H1 (cell line): ENCODE measurements around the gene CMKLR1. TPM values are rescaled to one million over a fixed set of nuclear protein-coding genes. Genes with fewer than 3 reads are reported as not detected.
A peak's percentile ranks its signal among the peaks of the same experiment; 100 is the strongest.

Experiments
- CTCF ChIA-PET: fragments of 300-600 bp; sonication (Branson Sonifier 250); formaldehyde crosslinking; loops from one replicate; lab custom pipeline; 2021; ENCODE audit not compliant: partially characterized antibody; lab: Charles Lee
- POLR2A ChIA-PET: fragments of 300-600 bp; sonication (Branson Sonifier 250); formaldehyde crosslinking; loops from one replicate; lab custom pipeline; 2021; ENCODE audit warnings: inconsistent platforms; ENCODE audit not compliant: partially characterized antibody; lab: Charles Lee
- DNase-seq, 2 experiments: peaks; one replicate each; pipeline versions ENCODE4 v3.0.0 to v3.0.0-alpha.2; 2010 to 2022; ENCODE audit warnings: low spot score in 2 of 2, low read depth in 1 of 2, mixed read lengths in 1 of 2
- FAIRE-seq: peaks from 2 replicates; lab custom pipeline; 2011; peaks lifted over from hg19 to GRCh38; lab: Jason Lieb, UNC
- H2AFZ ChIP-seq: 2 replicates; pipeline ENCODE4 v1.8.1; 2012; ENCODE audit warnings: low read length, inconsistent platforms
- H2AK5ac ChIP-seq: 2 replicates; pipeline ENCODE4 v1.6.1; 2013; ENCODE audit warnings: low read depth, low read length
- H2BK120ac ChIP-seq: replicated peaks from 2 replicates; pipeline ENCODE3; 2013; ENCODE audit warnings: low read depth, low read length, inconsistent platforms
- H2BK12ac ChIP-seq: 2 replicates; pipeline ENCODE4 v1.6.1; 2013; ENCODE audit warnings: low read depth, low read length
- H2BK15ac ChIP-seq: 2 replicates; pipeline ENCODE4 v1.6.1; 2013; ENCODE audit warnings: low read length
- H2BK20ac ChIP-seq: 2 replicates; pipeline ENCODE4 v1.6.1; 2013; ENCODE audit warnings: low read length
- H2BK5ac ChIP-seq: 2 replicates; pipeline ENCODE4 v1.6.1; 2013; ENCODE audit warnings: low read depth, low read length
- H3K14ac ChIP-seq: 2 replicates; pipeline ENCODE4 v1.6.1; 2013; ENCODE audit warnings: inconsistent platforms; ENCODE audit not compliant: insufficient read length
- H3K18ac ChIP-seq: 2 replicates; pipeline ENCODE4 v1.6.1; 2013; ENCODE audit warnings: low read length; ENCODE audit errors: extremely low read depth
- H3K23ac ChIP-seq: 2 replicates; pipeline ENCODE4 v1.6.1; 2013; ENCODE audit warnings: inconsistent platforms; ENCODE audit not compliant: insufficient read length
- H3K23me2 ChIP-seq: 2 replicates; pipeline ENCODE4 v1.6.1; 2013; ENCODE audit warnings: low read depth, low read length
- H3K27ac ChIP-seq: 2 replicates; pipeline ENCODE4 v1.6.1; 2011; ENCODE audit warnings: low read depth, low read length, inconsistent platforms
- H3K27me3 ChIP-seq, 4 experiments: replicated peaks in 1 of 4; 1 replicate in 1 of 4; 2 replicates in 3 of 4; pipeline versions ENCODE4 v1.6.1 to v1.8.1; 2011 to 2013; ENCODE audit warnings: low read length in 3 of 4, mild to moderate bottlenecking in 3 of 4, inconsistent platforms in 2 of 4, mixed read lengths in 2 of 4, moderate library complexity in 1 of 4; ENCODE audit not compliant: control insufficient read depth in 3 of 4, insufficient read depth in 3 of 4; ENCODE audit errors: extremely low read depth in 1 of 4
- H3K36me3 ChIP-seq, 4 experiments: 2 replicates each; pipeline versions ENCODE4 v1.6.1 to v1.8.1; 2011 to 2013; ENCODE audit warnings: mild to moderate bottlenecking in 4 of 4, low read length in 3 of 4, moderate library complexity in 2 of 4, control low read depth in 1 of 4, inconsistent platforms in 1 of 4; ENCODE audit not compliant: insufficient read depth in 4 of 4, control insufficient read depth in 2 of 4
- H3K4ac ChIP-seq: replicated peaks from 2 replicates; pipeline ENCODE3; 2013; ENCODE audit warnings: low read length, low read depth, mixed read lengths, inconsistent platforms; ENCODE audit not compliant: insufficient read length
- H3K4me1 ChIP-seq, 4 experiments: replicated peaks in 1 of 4; 1 replicate in 1 of 4; 2 replicates in 3 of 4; pipeline versions ENCODE4 v1.6.1 to v1.8.1; 2011 to 2013; ENCODE audit warnings: low read length in 3 of 4, inconsistent platforms in 2 of 4, mixed read lengths in 1 of 4; ENCODE audit not compliant: insufficient read depth in 4 of 4, control insufficient read depth in 3 of 4
- H3K4me2 ChIP-seq, 2 experiments: 2 replicates each; pipeline versions ENCODE4 v1.6.1 to v1.8.1; 2011 to 2013; ENCODE audit warnings: low read depth in 2 of 2, low read length in 2 of 2, control low read depth in 1 of 2, inconsistent platforms in 1 of 2, mild to moderate bottlenecking in 1 of 2; ENCODE audit not compliant: insufficient read depth in 1 of 2
- H3K4me3 ChIP-seq, 4 experiments: fragments of 200-600, 300-600 bp in 1 of 4; sonication (generic), shearing (Covaris generic), sonication (Bioruptor Twin) in 1 of 4; 2 replicates each; pipeline versions ENCODE4 v1.5.1 to v1.8.1; 2011 to 2016; ENCODE audit warnings: low read length in 4 of 4, low read depth in 3 of 4, control low read depth in 2 of 4, inconsistent platforms in 2 of 4, mild to moderate bottlenecking in 2 of 4, mixed read lengths in 1 of 4, moderate library complexity in 1 of 4; ENCODE audit not compliant: insufficient read depth in 2 of 4; ENCODE audit errors: extremely low read depth in 1 of 4
- H3K56ac ChIP-seq: replicated peaks from 2 replicates; pipeline ENCODE3; 2013; ENCODE audit warnings: low read depth, mild to moderate bottlenecking, mixed read lengths, low read length, inconsistent platforms; ENCODE audit not compliant: insufficient read length
- H3K79me1 ChIP-seq: 2 replicates; pipeline ENCODE4 v1.6.1; 2013; ENCODE audit warnings: low read depth, low read length, control low read depth
- H3K79me2 ChIP-seq, 2 experiments: 2 replicates each; pipeline versions ENCODE4 v1.6.1 to v1.8.1; 2012 to 2013; ENCODE audit warnings: low read length in 2 of 2, mild to moderate bottlenecking in 2 of 2, inconsistent platforms in 1 of 2; ENCODE audit not compliant: insufficient read depth in 2 of 2, control insufficient read depth in 1 of 2
- H3K9ac ChIP-seq, 4 experiments: replicated peaks in 1 of 4; 1 replicate in 1 of 4; 2 replicates in 3 of 4; pipeline versions ENCODE4 v1.6.1 to v1.8.1; 2011 to 2013; ENCODE audit warnings: low read depth in 3 of 4, low read length in 3 of 4, control low read depth in 2 of 4, mild to moderate bottlenecking in 2 of 4, moderate library complexity in 2 of 4, inconsistent platforms in 1 of 4; ENCODE audit errors: extremely low read depth in 1 of 4
- H3K9me3 ChIP-seq, 2 experiments: 2 replicates each; pipeline versions ENCODE4 v1.6.1 to v1.8.1; 2012 to 2013; ENCODE audit warnings: mild to moderate bottlenecking in 2 of 2, moderate library complexity in 2 of 2, control low read depth in 1 of 2, inconsistent platforms in 1 of 2, low read depth in 1 of 2, low read length in 1 of 2, mixed read lengths in 1 of 2; ENCODE audit not compliant: insufficient read depth in 2 of 2
- H4K20me1 ChIP-seq, 2 experiments: replicated peaks in 1 of 2; 2 replicates each; pipeline versions ENCODE3 to v1.8.1; 2011 to 2013; ENCODE audit warnings: inconsistent platforms in 2 of 2, low read length in 2 of 2, mild to moderate bottlenecking in 1 of 2; ENCODE audit not compliant: insufficient read depth in 2 of 2, control insufficient read depth in 1 of 2
- H4K5ac ChIP-seq: 2 replicates; pipeline ENCODE4 v1.6.1; 2013; ENCODE audit warnings: low read length, low read depth, mixed read lengths, inconsistent platforms; ENCODE audit not compliant: insufficient read length
- H4K8ac ChIP-seq: 2 replicates; pipeline ENCODE4 v1.8.0; 2013; ENCODE audit warnings: mild to moderate bottlenecking, moderate library complexity, low read length, inconsistent platforms; ENCODE audit not compliant: insufficient read depth; ENCODE audit errors: extremely low read depth
- H4K91ac ChIP-seq: replicated peaks from 2 replicates; pipeline ENCODE3; 2013; ENCODE audit warnings: low read length, mixed read lengths, inconsistent platforms; ENCODE audit not compliant: insufficient read length
- CHD1 ChIP-seq: IDR thresholded peaks from 2 replicates; pipeline ENCODE4 v1.6.1; 2012; ENCODE audit warnings: low read depth, low read length, improper control_type of control experiment
- HDAC2 ChIP-seq, 2 experiments: fragments of 300-600 bp in 1 of 2; sonication (generic) in 1 of 2; IDR thresholded peaks; 2 replicates each; pipeline ENCODE4 v1.6.1; 2011 to 2012; ENCODE audit warnings: low read depth in 2 of 2, low read length in 2 of 2, mild to moderate bottlenecking in 2 of 2, moderate library complexity in 2 of 2, borderline replicate concordance in 1 of 2, inconsistent platforms in 1 of 2
- WGBS, 2 experiments: shearing (Covaris generic) in 1 of 2; methylation state at CpG; one replicate each; pipeline versions ENCODE4 v1.1.6 to v1.1.7; 2013 to 2015; ENCODE audit warnings: low lambda C conversion rate in 2 of 2, mixed read lengths in 2 of 2, inconsistent platforms in 1 of 2, low coverage in 1 of 2, missing lambda C conversion rate in 1 of 2; ENCODE audit not compliant: insufficient replicate concordance in 2 of 2, insufficient coverage in 1 of 2, insufficient read length in 1 of 2; ENCODE audit errors: extremely low coverage in 1 of 2, missing lambda C conversion rate in 1 of 2; 5-methylcytosine and 5-hydroxymethylcytosine counted together
- polyA plus RNA-seq, 7 experiments: library from polyadenylated mRNA; depleted of rRNA in 3 of 7; stranded (reverse) in 5 of 7; unstranded in 2 of 7; fragments of >200 nt in 5 of 7; fragments of 200-250 nt in 2 of 7; gene quantifications; 1 replicate in 5 of 7; 2 replicates in 1 of 7; 4 replicates in 1 of 7; pipeline versions ENCODE4 v1.2.1 to v1.2.3, GENCODE V29; 2011 to 2013; ENCODE audit warnings: missing spikeins in 2 of 7, mixed read lengths in 2 of 7
- total RNA-seq: library from RNA; stranded (reverse); fragmentation: NEBNext Ultra II Directional; extraction: Animal tissue kit (Norgen Biotek cat#: 25700); gene quantifications from 2 replicates; pipeline ENCODE4 v1.2.1, GENCODE V29; 2021

Gene CMKLR1
- total and polyA plus RNA-seq, 2 of the 8 experiments (the other 6 are each of a cell fraction or from before 2014, with no cell fraction given): 2.1 to 2.8 TPM

- H2BK5ac ChIP-seq: no peak overlapping the region
- no peak overlapping the region for H4K5ac ChIP-seq
- no peak overlapping the region for H2BK120ac ChIP-seq
- 80% methylated on average over 3 of the region's 3 CpGs; no CpG with 5 or more reads in 1 of the 2 experiments for WGBS, 2 experiments
- H2AK5ac ChIP-seq: no peak overlapping the region
- no peak overlapping the region for H3K56ac ChIP-seq
- peaks cover 0 to 11% (median 5%) of the 10 kb centered on the region in 4 experiments; a peak in 4 of 7 replicates for H3K4me1 ChIP-seq
- H3K36me3 ChIP-seq: no peaks in the 10 kb centered on the region
- H3K79me1 ChIP-seq: no peaks in the 10 kb centered on the region
- H3K14ac ChIP-seq: no peak overlapping the region
- no peak overlapping the region for H3K4ac ChIP-seq
- H3K23ac ChIP-seq: no peak overlapping the region
- DNase-seq (no peak), FAIRE-seq (no peak)
- no peak overlapping the region for H4K8ac ChIP-seq
- H3K18ac ChIP-seq: no peak overlapping the region
- CTCF ChIA-PET: no interaction called here
- no peaks in the 10 kb centered on the region for H4K20me1 ChIP-seq
- no peaks in the 10 kb centered on the region for H3K9me3 ChIP-seq
- H3K27me3 ChIP-seq: no peaks in the 10 kb centered on the region
- H2BK20ac ChIP-seq: no peak overlapping the region
- 0 out of 2 replicates have a peak overlapping the region, but pooled peaks have one; percentile 65 for H2BK15ac ChIP-seq
- H3K27ac ChIP-seq: no peak overlapping the region
- H4K91ac ChIP-seq: no peak overlapping the region
- H2AFZ ChIP-seq: no peak overlapping the region
- H3K23me2 ChIP-seq: no peaks in the 10 kb centered on the region; the same call in 1 of the 2 replicates
- no peak overlapping the region for H3K4me2 ChIP-seq
- POLR2A ChIA-PET: no interaction called here
- H3K79me2 ChIP-seq: no peaks in the 10 kb centered on the region
- H3K4me3 ChIP-seq: no peak overlapping the region
- no peak overlapping the region for H3K9ac ChIP-seq
- H2BK12ac ChIP-seq: peak overlapping the region; percentile 71; the same call in 1 of the 2 replicates
- no peak for TF ChIP-seq CHD1
- no peak for TF ChIP-seq HDAC2 (IDR thresholded peaks at IDR 0.05; ENCODE audit: borderline replicate concordance in 1 of 2, low read depth in 2 of 2, low read length in 2 of 2)
Observed at GRCh38 chr12:108341356-108341755, 2.2 kb upstream of the CMKLR1 start.
